HepG2 (cell line): ENCODE measurements around the gene NENF. TPM values are rescaled to one million over a fixed set of nuclear protein-coding genes. Genes with fewer than 3 reads are reported as not detected.
"Not testable (repeated sequence)": the region's sequence is repeated elsewhere in the genome, so short reads cannot be mapped to it uniquely, and the experiment has no call there.

ENCODE experiments used
- ATAC-seq: fragments of 200-7000 bp; cut with Tn5 transposase; 3 replicates; pipeline ENCODE4 v1.9.1; 2020; ENCODE audit warnings: mild to moderate bottlenecking, moderate library complexity
- BruUV-seq: library from RNA; stranded (reverse); fragments of 400-500 nt; replicated peaks from 2 replicates; lab custom pipeline; 2021; lab: Mats Ljungman, UMichigan
- CTCF ChIA-PET: fragments of 300-600 bp; formaldehyde crosslinking; extraction: SDS; loops from one replicate; lab custom pipeline; 2021; ENCODE audit warnings: low total read pairs, inconsistent platforms, low intra/inter-chr PET ratio; lab: Yijun Ruan, JAX
- POLR2A ChIA-PET: fragments of 350-600 bp; sonication (Branson Sonifier 250); formaldehyde crosslinking; loops from one replicate; lab custom pipeline; 2020; ENCODE audit warnings: antibody characterized with exemption, inconsistent platforms; lab: Yijun Ruan, JAX
- DNase-seq: peaks from one replicate; pipeline ENCODE4 v3.0.0-alpha.2; 2015; ENCODE audit warnings: low spot score
- FAIRE-seq: peaks from 3 replicates; lab custom pipeline; 2011; peaks lifted over from hg19 to GRCh38; lab: Jason Lieb, UNC
- H2AFZ ChIP-seq: one replicate; pipeline ENCODE4 v1.6.1; 2011; ENCODE audit warnings: low read length, inconsistent platforms
- H3K27ac ChIP-seq: fragments of 300-600 bp; 3 replicates; pipeline ENCODE4 v1.8.0; 2011; ENCODE audit warnings: mixed run types, mild to moderate bottlenecking, mixed read lengths, low read length, inconsistent platforms; ENCODE audit not compliant: insufficient read depth; ENCODE audit errors: extremely low read length
- H3K27me3 ChIP-seq, 2 experiments: fragments of 200-600 bp in 1 of 2; 2 replicates in 1 of 2; 3 replicates in 1 of 2; pipeline versions ENCODE4 v1.6.0 to v1.8.0; 2011; ENCODE audit warnings: low read length in 2 of 2, mild to moderate bottlenecking in 2 of 2, moderate library complexity in 2 of 2, inconsistent platforms in 1 of 2; ENCODE audit not compliant: insufficient read depth in 2 of 2, control insufficient read depth in 1 of 2
- H3K36me3 ChIP-seq, 2 experiments: fragments of 200-600 bp in 1 of 2; replicated peaks in 1 of 2; 2 replicates in 1 of 2; 3 replicates in 1 of 2; pipeline versions ENCODE4 v1.5.1 to v1.8.0; 2011; ENCODE audit warnings: low read length in 2 of 2, inconsistent platforms in 1 of 2; ENCODE audit not compliant: insufficient read depth in 2 of 2, control insufficient read depth in 1 of 2
- H3K4me1 ChIP-seq: 2 replicates; pipeline ENCODE4 v1.5.1; 2012; ENCODE audit warnings: low read length, inconsistent platforms; ENCODE audit not compliant: insufficient read depth
- H3K4me2 ChIP-seq: 2 replicates; pipeline ENCODE4 v1.6.0; 2011; ENCODE audit warnings: low read depth, low read length, inconsistent platforms
- H3K4me3 ChIP-seq, 3 experiments: fragments of 200-600 bp in 1 of 3; sonication (generic), shearing (Covaris generic) in 1 of 3; replicated peaks in 1 of 3; 2 replicates each; pipeline ENCODE4 v1.5.1; 2011 to 2016; ENCODE audit warnings: low read length in 3 of 3, inconsistent platforms in 2 of 3, low read depth in 2 of 3, mild to moderate bottlenecking in 2 of 3, control low read depth in 1 of 3, mixed read lengths in 1 of 3; ENCODE audit not compliant: insufficient read depth in 1 of 3
- H3K79me2 ChIP-seq: one replicate; pipeline ENCODE4 v1.6.1; 2011; ENCODE audit warnings: low read length, inconsistent platforms; ENCODE audit not compliant: insufficient read depth
- H3K9ac ChIP-seq: 2 replicates; pipeline ENCODE4 v1.6.0; 2011; ENCODE audit warnings: mild to moderate bottlenecking, low read depth, low read length, inconsistent platforms; ENCODE audit not compliant: insufficient read depth
- H3K9me3 ChIP-seq: 2 replicates; pipeline ENCODE4 v1.5.1; 2012; ENCODE audit warnings: mild to moderate bottlenecking, low read length
- H4K20me1 ChIP-seq: 2 replicates; pipeline ENCODE4 v1.6.0; 2011; ENCODE audit warnings: inconsistent platforms, mild to moderate bottlenecking, low read length, moderate library complexity; ENCODE audit not compliant: insufficient read depth
- BORCS8-MEF2B ChIP-seq: sonication (generic); formaldehyde crosslinking; IDR thresholded peaks from 2 replicates; pipeline ENCODE4 v1.8.0; 2022; ENCODE audit warnings: mild to moderate bottlenecking, missing genetic modification reagents
- CHCHD3 ChIP-seq: sonication (generic); formaldehyde crosslinking; IDR thresholded peaks from 2 replicates; pipeline ENCODE4 v1.8.0; 2022; ENCODE audit warnings: mild to moderate bottlenecking, missing genetic modification reagents, moderate library complexity
- CHD2 ChIP-seq: IDR thresholded peaks from 2 replicates; pipeline ENCODE4 v1.6.1; 2011; ENCODE audit warnings: low read depth, low read length, improper control_type of control experiment
- HMG20B ChIP-seq: conservative IDR thresholded peaks from 2 replicates; pipeline ENCODE4 v1.6.1; 2016; ENCODE audit warnings: missing genetic modification reagents, missing compliant biosample characterization
- HNRNPLL ChIP-seq: fragments of 200-400 bp; formaldehyde crosslinking; IDR thresholded peaks from 2 replicates; pipeline ENCODE4 v1.6.1; 2017; ENCODE audit warnings: mild to moderate bottlenecking, low read depth, low read length; ENCODE audit not compliant: poor library complexity, severe bottlenecking
- KAT2B ChIP-seq: fragments of 150-350 bp; IDR thresholded peaks from 2 replicates; pipeline ENCODE4 v1.6.1; 2014; ENCODE audit warnings: low read depth, low read length, borderline replicate concordance
- PRPF4 ChIP-seq: fragments of 200-400 bp; formaldehyde crosslinking; IDR thresholded peaks from 2 replicates; pipeline ENCODE4 v1.6.1; 2016; ENCODE audit warnings: low read length, low read depth; ENCODE audit not compliant: poor library complexity, severe bottlenecking
- TEAD2 ChIP-seq: sonication (generic); formaldehyde crosslinking; IDR thresholded peaks from 2 replicates; pipeline ENCODE4 v1.9.0; 2021; ENCODE audit warnings: missing genetic modification reagents
- ZNF326 ChIP-seq: sonication (generic); formaldehyde crosslinking; IDR thresholded peaks from 2 replicates; pipeline ENCODE4 v1.4.0; 2020; ENCODE audit warnings: missing genetic modification reagents, borderline replicate concordance
- WGBS: methylation state at CpG from one replicate; pipeline ENCODE4 v1.1.6; 2017; ENCODE audit warnings: low lambda C conversion rate; 5-methylcytosine and 5-hydroxymethylcytosine counted together
- in situ Hi-C: cut with HindIII; loops from 2 replicates; pipeline ENCODE4 v1.10.0; 2017; ENCODE audit warnings: low pct_unique_long_range_greater_than_20kb; ENCODE audit not compliant: extremely low pct_ligation_motif_present
- intact Hi-C: fragments of 100-400 bp; cut with micrococcal nuclease; formaldehyde crosslinking; loops from one replicate; pipeline ENCODE4 v1.10.0; 2022; ENCODE audit not compliant: unreplicated experiment
- polyA plus RNA-seq, 8 experiments: library from polyadenylated mRNA; depleted of rRNA in 3 of 8; stranded (reverse) in 7 of 8; unstranded in 1 of 8; fragments of >200 nt; fragmentation: Illumina TruSeq in 4 of 8; extraction: Trizol in 4 of 8; gene quantifications; 2 replicates each; pipeline versions ENCODE4 v1.2.1 to v1.2.3, GENCODE V29; 2011 to 2016; ENCODE audit warnings: low read depth in 4 of 8, missing spikeins in 1 of 8, mixed read lengths in 1 of 8; ENCODE audit not compliant: insufficient read depth in 1 of 8
- total RNA-seq, 5 experiments: library from RNA; depleted of rRNA; stranded (reverse); fragments of >200 nt; fragmentation: Illumina TruSeq; extraction: Trizol; gene quantifications; 2 replicates each; pipeline ENCODE4 v1.2.3, GENCODE V29; 2016; ENCODE audit warnings: low read depth in 1 of 5
- TF ChIP-seq, protein P1 (sequence below): IDR thresholded peaks from 2 replicates; pipeline ENCODE4 v1.4.0; 2020; ENCODE audit warnings: mild to moderate bottlenecking, missing genetic modification reagents
- TF ChIP-seq, protein P2 (sequence below): sonication (generic); formaldehyde crosslinking; IDR thresholded peaks from 2 replicates; pipeline ENCODE4; 2020; ENCODE audit warnings: missing genetic modification reagents, mild to moderate bottlenecking, borderline replicate concordance

Gene NENF
- total and polyA plus RNA-seq, 2 of the 13 experiments (the other 11 are each of a cell fraction or from before 2014, with no cell fraction given), result 31.7 to 40.4 TPM

DNA sequence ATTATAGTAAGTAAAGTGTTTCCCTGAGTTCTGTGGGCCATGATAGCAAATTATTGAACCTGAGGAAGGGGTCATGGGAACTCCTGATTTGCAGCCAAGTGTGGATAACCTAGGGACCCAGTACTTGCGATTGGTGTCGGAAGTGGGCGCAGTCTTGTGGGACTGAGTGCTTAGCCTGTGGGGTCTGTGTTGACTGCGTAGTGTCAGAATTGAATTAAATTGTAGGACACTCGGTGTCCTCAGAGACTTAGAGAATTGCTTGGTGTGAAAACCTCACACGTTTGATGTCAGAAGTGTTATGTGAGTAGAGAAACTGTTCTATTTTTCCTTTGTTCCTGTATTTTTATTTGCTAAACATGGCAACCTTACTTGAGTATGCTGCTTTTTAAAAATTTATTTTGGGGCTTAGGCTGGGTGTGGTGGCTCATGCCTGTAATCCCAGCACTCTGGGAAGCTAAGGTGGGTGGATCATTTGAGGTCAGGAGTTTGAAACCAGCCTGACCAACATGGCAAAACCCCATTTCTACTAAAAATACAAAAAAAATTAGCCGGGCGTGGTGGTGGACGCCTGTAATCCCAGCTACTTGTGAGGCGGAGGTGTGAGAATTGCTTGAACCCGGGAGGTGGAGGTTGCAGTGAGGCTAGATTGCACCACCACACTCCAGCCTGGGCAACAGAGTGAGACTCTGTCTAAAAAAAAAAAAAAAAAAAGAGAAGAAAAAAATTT lies 48.2 kb downstream of the NENF start:
- BruUV-seq, H2AFZ ChIP-seq, H3K27ac ChIP-seq, H3K36me3 ChIP-seq, H4K20me1 ChIP-seq, ATAC-seq, H3K79me2 ChIP-seq, H3K4me2 ChIP-seq, CTCF ChIA-PET, FAIRE-seq, H3K9ac ChIP-seq, DNase-seq, in situ Hi-C loops, H3K4me3 ChIP-seq, POLR2A ChIA-PET, H3K9me3 ChIP-seq: not testable (repeated sequence)
- Histone ChIP-seq H3K4me1 (peaks cover 11% of the 10 kb centered on the region), H3K27me3 (peaks cover 2 to 24% of the 10 kb centered on the region in 2 experiments; a peak in 1 of 5 replicates)
- intact Hi-C loops, result loop anchor here (10.0 kb wide), 1 partner anchor 84 kb away; no protein-coding TSS in a partner anchor
- 41% methylated on average over 11 of the region's 11 CpGs for WGBS

GRCh38 chr1:212481438-212481767 lies 48.7 kb downstream of the NENF start:
- ATAC-seq (no peak), FAIRE-seq (no peak), DNase-seq (no peak)
- Histone ChIP-seq H3K36me3 (no peaks in the 10 kb centered on the region), H3K4me3 (no peak overlapping the region), H2AFZ (no peak overlapping the region), H3K9ac (no peak overlapping the region), H3K27me3 (peaks cover 2 to 24% of the 10 kb centered on the region in 2 experiments; a peak in 1 of 5 replicates), H3K9me3 (no peaks in the 10 kb centered on the region), H3K27ac (no peak overlapping the region), H3K4me1 (peaks cover 17% of the 10 kb centered on the region), H3K4me2 (no peak overlapping the region), H4K20me1 (no peaks in the 10 kb centered on the region), H3K79me2 (no peaks in the 10 kb centered on the region)
- POLR2A ChIA-PET, result no interaction called here
- 29% methylated on average over 2 of the region's 2 CpGs for WGBS
- intact Hi-C loops (loop anchor here (10.0 kb wide), 1 partner anchor 83 kb away; no protein-coding TSS in a partner anchor), in situ Hi-C loops (no loop called here)
- no TSS peak for BruUV-seq
- CTCF ChIA-PET, result no interaction called here
- no peak for TF ChIP-seq ZNF326 (CRISPR knock-in tag)
- TF ChIP-seq HNRNPLL, result no peak
- no peak for TF ChIP-seq CHD2
- TF ChIP-seq, protein P1, sequence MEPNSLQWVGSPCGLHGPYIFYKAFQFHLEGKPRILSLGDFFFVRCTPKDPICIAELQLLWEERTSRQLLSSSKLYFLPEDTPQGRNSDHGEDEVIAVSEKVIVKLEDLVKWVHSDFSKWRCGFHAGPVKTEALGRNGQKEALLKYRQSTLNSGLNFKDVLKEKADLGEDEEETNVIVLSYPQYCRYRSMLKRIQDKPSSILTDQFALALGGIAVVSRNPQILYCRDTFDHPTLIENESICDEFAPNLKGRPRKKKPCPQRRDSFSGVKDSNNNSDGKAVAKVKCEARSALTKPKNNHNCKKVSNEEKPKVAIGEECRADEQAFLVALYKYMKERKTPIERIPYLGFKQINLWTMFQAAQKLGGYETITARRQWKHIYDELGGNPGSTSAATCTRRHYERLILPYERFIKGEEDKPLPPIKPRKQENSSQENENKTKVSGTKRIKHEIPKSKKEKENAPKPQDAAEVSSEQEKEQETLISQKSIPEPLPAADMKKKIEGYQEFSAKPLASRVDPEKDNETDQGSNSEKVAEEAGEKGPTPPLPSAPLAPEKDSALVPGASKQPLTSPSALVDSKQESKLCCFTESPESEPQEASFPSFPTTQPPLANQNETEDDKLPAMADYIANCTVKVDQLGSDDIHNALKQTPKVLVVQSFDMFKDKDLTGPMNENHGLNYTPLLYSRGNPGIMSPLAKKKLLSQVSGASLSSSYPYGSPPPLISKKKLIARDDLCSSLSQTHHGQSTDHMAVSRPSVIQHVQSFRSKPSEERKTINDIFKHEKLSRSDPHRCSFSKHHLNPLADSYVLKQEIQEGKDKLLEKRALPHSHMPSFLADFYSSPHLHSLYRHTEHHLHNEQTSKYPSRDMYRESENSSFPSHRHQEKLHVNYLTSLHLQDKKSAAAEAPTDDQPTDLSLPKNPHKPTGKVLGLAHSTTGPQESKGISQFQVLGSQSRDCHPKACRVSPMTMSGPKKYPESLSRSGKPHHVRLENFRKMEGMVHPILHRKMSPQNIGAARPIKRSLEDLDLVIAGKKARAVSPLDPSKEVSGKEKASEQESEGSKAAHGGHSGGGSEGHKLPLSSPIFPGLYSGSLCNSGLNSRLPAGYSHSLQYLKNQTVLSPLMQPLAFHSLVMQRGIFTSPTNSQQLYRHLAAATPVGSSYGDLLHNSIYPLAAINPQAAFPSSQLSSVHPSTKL (CRISPR knock-in tag), result no peak
- no peak for TF ChIP-seq KAT2B
- no peak for TF ChIP-seq HMG20B (CRISPR knock-in tag)
- TF ChIP-seq, protein P2, sequence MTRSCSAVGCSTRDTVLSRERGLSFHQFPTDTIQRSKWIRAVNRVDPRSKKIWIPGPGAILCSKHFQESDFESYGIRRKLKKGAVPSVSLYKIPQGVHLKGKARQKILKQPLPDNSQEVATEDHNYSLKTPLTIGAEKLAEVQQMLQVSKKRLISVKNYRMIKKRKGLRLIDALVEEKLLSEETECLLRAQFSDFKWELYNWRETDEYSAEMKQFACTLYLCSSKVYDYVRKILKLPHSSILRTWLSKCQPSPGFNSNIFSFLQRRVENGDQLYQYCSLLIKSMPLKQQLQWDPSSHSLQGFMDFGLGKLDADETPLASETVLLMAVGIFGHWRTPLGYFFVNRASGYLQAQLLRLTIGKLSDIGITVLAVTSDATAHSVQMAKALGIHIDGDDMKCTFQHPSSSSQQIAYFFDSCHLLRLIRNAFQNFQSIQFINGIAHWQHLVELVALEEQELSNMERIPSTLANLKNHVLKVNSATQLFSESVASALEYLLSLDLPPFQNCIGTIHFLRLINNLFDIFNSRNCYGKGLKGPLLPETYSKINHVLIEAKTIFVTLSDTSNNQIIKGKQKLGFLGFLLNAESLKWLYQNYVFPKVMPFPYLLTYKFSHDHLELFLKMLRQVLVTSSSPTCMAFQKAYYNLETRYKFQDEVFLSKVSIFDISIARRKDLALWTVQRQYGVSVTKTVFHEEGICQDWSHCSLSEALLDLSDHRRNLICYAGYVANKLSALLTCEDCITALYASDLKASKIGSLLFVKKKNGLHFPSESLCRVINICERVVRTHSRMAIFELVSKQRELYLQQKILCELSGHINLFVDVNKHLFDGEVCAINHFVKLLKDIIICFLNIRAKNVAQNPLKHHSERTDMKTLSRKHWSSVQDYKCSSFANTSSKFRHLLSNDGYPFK, result no peak
- TF ChIP-seq TEAD2 (CRISPR knock-in tag), result no peak
- no peak for TF ChIP-seq PRPF4
- TF ChIP-seq CHCHD3, result no peak
- TF ChIP-seq BORCS8-MEF2B, result no peak
